Hematopoietic multipotent progenitor cell (in vitro differentiated cells): ENCODE results near the gene NSUN6. TPM values are rescaled to one million over a fixed set of nuclear protein-coding genes. Genes with fewer than 3 reads are reported as not detected.
"Not testable (repeated sequence)": the region's sequence is repeated elsewhere in the genome, so short reads cannot be mapped to it uniquely, and the experiment has no call there.

Experiments used
- DNase-seq, 3 donors: peaks; one replicate each; pipeline ENCODE4 v3.0.0-alpha.2; 2011 to 2015; ENCODE audit warnings: low read depth in 2 of 3, low spot score in 2 of 3
- total RNA-seq: library from RNA; depleted of rRNA; stranded (reverse); fragments of >200 nt; gene quantifications from one replicate; pipeline ENCODE4 v1.2.3, GENCODE V29; 2012

The NSUN6 gene
- total RNA-seq, 1 donor = 12.1 TPM

DNA sequence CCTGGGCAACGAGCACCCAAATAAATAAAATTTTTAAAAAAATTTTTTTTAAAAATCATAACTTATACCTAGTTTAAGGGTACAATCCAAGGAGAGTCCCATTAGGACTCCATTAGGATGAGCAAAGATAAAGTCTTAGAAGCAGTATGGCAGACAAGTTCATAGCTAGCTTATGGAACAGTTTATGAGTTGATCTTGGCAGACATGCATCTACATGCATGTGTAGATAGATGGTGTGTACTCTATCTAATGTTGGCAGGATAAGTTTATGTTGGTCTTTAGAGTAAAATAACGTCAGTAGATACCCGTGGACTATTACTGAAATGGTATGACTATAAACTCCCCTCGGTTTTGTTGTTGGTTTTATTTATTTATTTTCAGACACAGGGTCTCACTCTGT is 40.2 kb downstream of the NSUN6 start:
- no peak for DNase-seq

DNA sequence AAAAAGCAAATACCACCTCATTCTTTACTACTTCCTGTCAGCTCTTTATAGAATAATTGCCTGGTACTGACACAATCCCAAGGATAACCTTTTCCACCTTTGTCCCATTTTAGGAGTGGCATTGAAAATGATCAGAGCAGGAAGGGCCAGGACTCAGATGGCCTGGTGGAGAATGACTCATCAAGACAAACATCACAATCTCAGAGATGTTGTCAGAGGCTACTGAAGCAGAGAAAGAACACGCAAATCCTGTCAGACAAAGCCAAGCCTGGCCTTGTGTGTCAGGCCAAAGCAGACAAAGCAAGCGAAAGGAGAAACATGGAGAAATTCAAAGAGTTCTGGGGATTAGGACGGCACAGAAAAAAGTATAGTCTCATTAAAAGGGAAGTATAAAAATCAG is 40.9 kb downstream of the NSUN6 start:
- DNase-seq = no peak

DNA sequence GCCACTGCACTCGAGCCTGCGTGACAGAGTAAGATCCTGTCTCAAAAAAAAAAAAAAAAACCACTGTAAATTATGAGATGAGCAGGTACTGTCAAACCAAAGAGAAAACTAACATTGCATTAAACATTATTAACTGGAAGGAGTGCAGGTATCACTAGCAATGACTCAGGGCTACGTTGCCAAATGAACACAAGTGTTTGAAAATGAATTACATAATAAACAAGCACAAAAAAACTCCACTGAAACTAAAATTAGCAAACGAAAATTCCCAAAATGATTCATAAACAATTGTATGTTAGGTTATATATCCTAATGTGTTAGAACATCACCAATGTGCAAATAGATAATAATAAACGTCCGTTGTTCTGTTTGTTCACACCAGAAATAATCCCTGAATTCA is 42.8 kb downstream of the NSUN6 start:
- no peak for DNase-seq

DNA sequence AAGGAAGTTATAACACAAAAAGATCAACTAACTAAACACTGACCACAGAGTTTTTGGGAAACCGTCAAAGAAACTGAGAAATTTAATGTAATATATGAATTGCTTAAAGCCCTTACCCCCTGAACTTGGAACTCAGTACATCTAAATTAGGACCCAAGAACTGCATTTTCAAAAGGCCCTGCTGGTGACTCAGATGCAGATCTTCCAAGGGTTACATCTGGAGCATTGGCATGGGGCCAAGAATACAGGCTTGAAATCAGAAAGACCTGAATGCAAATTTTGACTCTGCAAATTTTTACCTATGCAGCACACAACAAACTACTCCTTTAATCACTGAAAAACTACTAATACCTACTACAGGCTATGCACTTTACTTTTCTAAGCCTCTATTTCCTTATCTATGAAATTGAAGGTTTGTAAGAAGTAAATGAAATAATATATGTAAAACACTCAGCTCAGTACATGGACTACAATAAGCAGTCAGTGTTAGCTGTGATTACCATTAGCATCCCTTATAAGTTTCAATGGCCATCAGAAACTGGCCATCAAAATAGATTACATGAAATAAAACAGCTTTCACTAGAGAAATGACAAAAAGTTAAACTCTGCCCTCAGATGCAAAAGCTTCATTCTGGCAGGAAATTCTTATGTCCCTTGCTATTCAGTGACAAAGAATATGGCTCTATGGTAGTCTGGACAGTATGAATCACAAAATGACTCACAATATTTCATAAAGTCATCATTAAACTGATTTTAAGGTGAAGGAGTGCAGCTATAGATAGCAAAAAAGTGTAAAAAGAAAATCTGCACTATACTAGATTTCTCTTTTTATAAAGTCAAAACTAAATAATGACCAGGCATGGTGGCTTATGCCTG is 43.6 kb downstream of the NSUN6 start:
- peak in 1 of 3 donors; percentile 25 for DNase-seq

DNA sequence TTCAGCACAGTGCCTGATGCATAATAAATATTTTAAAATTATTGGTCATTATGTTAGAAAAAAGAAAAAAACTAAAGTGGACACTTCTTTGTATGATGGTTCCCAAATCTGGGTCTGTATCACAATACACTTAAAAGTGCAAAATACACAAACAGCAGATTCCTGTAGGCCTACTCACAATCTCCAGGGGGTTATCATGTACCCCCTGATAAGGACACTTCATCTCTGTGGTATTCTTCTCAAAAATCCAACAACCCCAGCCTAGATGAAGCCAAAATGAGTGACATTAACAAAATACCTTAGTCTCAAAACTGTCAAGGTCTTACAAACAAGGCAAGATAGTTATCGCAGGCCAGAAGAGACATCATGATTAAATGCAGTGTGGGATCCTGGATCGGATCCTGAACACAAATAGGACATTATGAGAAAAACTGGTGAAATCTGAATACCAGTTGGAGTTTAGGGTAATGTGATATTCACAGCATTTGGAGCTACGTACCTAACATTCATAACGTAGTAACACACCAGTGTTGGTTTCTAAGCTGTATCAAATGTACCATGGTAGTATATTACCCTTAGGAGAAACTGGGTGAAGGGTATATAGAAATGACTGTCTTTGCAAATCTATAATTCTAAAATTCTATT is 45.2 kb downstream of the NSUN6 start:
- no peak for DNase-seq

DNA sequence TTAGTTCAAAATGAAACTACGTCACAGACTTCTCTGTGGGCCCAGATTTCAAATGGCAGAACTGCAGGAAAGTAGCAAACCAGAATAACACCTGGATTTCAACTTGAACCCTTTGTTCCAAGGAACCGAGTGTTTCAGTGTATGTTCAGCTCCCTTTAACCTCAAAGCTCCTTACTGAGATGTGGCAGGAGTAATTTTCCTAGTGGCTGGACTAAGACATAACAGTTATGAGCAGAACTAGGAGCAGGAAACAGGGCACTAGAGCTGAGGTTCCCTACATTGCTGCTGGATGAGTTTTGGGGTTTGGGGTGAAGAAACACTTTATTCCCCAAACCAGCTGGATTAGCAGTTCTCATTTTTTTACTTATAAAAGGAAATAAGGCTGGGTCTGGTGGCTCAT is 50.1 kb downstream of the NSUN6 start:
- no peak for DNase-seq

DNA sequence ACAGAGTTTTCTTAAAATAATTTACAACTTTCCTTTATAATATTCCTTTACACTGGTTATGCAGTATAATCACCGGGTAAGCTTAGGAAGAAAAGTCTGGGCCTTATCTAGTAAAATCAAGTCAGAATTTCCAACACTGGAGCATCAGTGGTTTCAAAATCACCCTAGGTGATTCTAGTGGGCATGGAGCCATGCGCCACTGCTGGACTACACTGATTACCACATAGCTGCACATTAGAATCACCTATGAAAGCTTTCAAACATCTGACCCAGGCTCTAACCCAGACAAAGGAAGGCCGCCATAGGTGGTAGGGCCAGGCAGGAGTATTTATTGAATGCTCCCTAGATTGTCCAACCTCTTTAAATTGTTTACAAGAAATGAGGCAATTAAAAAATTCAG is 52.0 kb downstream of the NSUN6 start:
- no peak for DNase-seq

DNA sequence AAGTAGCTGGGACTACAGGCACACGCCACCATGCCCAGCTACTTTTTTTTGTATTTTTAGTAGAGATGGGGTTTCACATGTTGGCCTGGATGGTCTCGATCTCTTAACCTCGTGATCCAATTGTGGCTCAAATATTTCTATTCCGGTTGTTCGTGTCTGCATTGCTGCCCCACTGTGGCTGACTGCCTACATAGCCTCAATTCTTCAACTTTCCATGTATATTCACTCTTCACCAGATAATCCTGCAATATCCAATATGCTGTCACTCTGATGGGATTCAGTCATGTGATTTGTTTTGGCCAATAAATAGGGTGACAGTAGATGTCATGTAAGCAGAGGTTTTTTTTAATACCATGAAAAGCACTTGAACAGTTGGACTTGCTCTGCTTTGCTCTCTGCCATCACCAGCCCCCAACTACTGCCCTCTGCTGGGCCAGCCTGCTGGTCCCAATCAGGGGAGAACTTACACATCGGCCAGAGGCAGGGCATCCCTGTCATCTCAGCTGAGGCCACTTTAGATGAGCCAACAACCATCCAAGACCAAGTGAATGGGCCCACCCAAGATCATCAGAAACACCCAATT is 56.7 kb downstream of the NSUN6 start:
- DNase-seq = peak in 1 of 3 donors; percentile 14

DNA sequence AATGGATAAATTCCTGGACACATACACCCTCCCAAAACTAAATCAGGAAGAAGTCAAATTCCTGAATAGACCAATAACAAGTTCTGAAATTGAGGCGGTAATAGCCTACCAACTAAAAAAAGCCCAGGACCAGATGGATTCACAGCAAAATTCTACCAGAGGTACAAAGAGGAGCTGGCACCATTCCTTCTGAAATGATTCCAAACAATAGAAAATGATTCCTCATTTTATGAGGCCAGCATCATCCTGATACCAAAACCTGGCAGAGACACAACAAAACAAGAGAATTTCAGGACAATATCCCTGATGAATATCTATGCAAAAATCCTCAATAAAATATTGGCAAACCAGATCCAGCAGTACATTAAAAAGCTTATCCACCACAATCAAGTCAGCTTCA is 60.2 kb downstream of the NSUN6 start:
- DNase-seq = not testable (repeated sequence)

DNA sequence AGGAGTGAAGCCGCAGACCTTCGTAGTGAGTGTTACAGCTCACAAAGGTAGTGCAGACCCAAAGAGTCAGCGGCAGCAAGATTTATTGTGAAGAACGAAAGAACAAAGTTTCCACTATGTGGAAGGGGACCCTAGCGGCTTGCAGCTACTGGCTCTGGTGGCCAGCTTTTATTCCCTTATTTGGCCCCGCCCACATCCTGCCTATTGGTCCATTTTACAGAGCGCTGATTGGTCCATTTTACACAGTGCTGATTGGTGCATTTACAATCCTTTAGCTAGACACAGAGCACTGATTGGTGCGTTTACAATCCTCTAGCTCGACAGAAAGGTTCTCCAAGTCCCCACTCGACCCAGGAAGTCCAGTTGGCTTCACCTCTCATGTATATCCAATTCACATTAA is 64.8 kb downstream of the NSUN6 start:
- not testable (repeated sequence) for DNase-seq

DNA sequence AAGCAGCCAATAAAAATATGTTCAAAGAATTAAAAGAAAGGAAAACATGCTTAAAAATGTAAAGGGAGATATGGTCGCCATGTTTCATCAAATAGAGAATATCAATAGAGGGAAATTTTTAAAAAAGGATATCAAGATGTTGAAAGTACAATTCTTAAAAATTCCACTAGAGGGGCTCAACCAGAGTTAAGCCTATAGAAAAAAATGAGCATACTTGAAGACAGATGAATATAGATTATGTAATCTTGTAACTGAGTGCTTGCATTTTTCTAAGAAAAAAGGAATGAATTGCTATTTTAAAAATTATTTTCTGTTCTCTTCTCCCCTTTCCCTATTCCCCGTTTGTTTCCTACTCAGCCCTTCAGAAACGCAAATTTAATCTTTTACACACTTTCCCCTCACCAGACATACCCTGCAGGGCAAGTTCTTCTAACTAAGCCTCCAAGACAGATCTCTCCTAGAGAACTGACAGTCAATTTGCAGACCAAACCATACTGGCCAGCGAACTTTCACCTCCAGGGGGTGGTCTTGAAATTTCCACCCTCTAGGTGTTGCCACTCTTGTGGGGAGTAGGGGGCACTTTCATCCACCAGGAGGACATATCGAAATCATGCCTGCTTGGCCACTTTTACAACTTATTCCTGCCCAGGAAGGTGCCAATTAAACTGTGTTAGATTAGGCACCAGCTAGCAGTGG is 67.7 kb downstream of the NSUN6 start:
- DNase-seq = peak in 1 of 3 donors; percentile 29

DNA sequence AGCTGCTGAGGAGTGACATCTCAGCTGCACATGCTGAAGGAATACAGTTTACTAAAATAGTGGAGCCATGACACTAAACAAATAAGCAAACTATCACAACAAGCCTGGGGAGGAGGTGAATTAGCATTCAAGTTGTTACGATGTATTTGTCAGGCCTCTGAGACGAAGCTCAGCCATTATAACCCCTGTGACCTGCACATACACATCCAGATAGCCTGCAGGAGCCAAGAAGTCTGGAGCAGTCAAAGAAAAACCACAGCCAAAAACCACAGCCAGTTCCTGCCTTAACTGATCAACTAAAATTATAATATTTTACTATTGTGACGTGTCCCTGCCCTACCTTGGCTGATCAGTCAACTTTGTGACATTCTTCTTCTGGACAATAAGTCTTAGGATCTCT is 68.6 kb downstream of the NSUN6 start:
- DNase-seq = peak in 2 of 3 donors; percentile 34 to 77

DNA sequence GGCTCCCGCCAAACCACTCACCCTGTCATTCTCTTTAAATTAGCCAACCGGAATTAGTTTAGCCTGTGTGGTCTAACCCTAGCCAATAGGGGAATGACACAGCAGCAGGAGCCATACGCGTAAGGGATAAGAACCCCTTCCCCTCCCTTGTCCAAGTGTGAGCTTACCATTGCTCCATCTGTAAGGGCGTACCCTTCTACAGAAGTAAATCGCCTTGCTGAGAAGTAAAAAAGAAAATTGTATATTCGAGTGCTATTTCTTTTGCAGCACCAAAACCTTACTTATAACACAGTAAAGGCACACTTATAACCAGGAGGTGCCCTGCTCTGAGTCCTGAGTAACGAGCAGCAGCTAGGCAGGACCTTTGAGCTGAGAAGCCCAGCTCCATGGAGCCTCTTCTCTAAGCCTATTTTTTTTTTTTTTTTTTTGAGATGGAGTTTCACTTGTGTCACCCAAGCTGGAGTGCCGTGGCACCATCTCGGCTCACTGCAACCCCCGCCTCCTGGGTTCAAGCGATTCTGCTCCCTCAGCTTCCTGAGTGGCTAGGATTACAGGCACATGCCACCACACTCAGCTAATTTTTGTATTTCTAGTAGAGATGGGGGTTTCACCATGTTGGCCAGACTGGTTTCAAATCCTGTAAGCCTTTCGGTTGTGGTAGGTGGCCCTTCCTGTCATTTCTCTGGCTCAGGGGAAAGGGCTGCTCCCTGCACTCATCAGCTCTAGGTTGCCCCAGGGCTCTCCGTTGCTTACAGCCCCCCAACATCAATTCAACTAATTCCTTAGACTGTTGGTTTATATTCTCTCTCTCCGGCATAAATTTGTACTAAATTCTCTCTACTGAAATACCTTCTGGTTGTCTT is 73.3 kb downstream of the NSUN6 start:
- no peak for DNase-seq

DNA sequence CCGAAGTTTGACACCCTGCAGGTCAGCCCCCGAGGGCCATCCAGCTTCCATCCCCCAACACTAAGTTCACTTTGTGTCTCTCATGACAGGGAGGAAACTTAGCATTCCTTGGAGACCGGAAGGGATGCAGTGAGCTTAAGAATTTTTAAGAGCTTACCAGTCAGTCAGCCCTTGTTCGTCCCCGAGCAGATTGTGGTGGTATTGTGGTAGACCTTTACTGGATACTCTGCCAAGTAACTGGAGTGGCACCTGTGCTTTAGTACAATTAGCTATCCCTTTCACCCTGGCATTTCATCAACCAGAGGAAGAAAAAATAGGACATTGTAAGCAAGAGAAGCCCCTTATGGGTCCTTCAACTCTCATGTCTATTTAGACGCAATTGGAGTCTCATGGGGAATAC is 74.8 kb downstream of the NSUN6 start:
- DNase-seq = no peak

DNA sequence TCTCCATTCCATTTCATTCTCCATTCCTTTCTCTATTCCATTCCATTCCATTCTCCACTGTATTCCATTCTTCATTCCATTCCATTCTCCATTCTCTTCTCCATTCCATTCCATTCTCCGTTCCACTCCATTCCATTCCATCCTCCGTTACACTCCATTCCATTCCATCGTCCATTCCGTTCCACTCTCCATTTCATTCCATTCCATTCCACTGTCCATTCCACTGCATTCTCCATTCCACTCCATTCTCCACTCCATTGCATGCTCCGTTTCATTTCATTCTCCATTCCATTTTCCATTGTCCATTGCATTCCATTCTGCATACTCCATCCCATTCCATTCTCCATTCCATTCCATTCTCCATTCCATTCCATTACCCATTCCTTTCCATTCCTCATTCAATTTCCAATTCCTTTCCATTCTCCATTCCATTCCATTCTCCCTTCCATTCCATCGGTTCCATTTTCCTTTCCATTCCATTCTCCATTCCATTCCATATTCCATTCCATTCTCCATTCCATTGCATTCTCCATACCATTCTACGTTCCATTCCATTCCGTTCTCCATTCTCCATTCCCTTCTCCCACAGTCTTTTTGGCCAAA is 78.3 kb downstream of the NSUN6 start:
- DNase-seq = no peak

DNA sequence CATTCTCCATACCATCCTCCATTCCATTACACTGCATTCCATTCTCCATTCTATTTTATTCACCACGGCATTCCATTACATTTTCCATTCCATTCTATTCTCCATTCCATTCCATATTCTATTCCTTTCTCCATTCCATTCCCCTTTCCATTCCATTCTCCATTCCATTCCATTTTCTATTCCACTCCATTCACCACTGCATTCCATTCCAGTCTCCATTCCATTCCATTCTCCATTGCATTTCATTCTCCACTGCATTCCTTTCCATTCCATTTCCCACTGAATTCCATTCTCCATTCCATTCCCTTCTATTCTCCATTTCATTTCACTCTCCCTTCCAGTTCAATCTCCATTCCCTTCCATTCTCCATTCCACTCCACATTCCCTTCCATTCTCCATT is 79.6 kb downstream of the NSUN6 start:
- no peak for DNase-seq

DNA sequence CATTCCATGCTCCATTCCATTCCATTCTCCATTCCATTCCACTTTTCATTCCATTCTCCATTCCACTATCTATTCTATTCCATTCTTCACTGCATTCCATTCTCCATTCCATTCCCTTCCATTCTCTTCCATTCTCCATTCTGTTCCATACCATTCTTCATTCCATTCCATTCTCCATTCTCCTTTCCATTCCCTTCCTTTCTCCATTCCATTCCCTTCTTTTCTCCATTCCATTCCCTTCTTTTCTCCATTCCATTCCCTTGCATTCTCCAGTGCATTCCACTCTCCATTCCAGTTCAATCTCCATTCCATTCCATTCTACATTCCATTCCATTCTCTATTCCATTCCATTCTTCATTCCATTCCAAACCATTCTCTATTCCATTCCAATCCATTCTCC is 80.3 kb downstream of the NSUN6 start:
- no peak for DNase-seq

DNA sequence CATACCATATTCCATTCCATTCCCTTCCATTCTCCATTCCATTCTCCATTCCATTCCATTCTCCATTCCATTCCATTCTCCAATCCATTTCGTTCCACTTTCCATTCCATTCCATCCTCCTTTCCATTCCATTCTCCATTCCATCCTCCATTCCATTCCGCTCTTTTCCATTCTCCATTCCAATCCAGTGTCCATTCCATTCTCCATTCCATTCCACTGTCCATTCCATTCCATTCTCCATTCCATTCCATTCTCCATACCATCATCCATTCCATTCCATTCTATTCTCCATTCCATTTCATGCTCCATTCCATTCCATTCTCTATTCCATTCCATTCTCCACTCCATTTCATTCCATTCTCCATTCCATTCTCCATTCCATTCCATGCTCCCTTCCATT is 81.0 kb downstream of the NSUN6 start:
- not testable (repeated sequence) for DNase-seq

DNA sequence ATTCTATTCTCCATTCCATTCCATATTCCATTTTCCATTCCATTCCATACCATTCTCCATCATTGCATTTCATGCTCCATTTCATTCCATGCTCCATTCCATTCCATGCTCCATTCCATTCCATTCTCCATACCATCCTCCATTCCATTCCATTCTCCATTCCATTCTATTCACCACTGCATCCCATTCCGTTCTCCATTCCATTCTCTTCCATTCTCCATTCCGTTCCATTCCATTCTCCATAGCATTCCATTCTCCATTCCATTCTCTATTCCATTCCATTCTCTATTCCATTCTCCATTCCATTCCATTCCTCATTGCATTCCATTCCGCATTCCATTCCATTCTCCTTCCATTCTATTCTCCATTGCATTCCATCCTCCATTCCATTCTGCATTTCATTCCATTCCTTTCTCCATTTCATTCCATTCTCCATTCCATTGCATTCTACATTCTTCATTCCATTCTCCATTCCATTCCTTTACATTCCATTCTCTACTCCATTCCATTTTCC is 84.0 kb downstream of the NSUN6 start:
- DNase-seq = no peak

DNA sequence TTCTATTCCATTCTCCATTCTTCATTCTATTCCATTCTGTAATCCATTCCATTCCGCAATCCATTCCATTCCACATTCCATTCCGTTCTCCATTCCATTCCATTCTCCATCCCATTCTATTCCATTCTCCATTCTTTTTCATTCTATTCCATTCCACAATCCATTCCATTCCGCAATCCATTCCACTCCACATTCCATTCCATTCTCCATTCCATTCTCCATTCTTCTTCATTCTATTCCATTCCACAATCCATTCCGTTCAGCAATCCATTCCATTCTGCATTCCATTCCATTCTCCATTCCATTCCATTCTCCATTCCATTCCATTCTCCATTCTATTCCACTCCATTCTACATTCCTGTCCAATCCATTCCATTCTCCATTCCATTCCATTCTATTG is 85.2 kb downstream of the NSUN6 start:
- no peak for DNase-seq
